Vagina (tissue), 2 donors: ENCODE measurements around the gene CNNM2.

Experiments used
- POLR2AphosphoS5 ChIP-seq, 2 donors: sonication (generic); formaldehyde crosslinking; IDR thresholded peaks; one replicate each; pipeline ENCODE4 v1.9.0; 2017; ENCODE audit warnings: antibody characterized with exemption in 2 of 2, mild to moderate bottlenecking in 2 of 2, low read depth in 1 of 2; ENCODE audit not compliant: insufficient read depth in 1 of 2
- TF ChIP-seq, protein P1 (sequence below), 3 experiments: fragments of 450-650 bp in 2 of 3; fragments of 200-600 bp in 1 of 3; sonication (generic) in 1 of 3; IDR thresholded peaks; one replicate each; pipeline ENCODE4 v1.5.1; 2017 to 2019; ENCODE audit warnings: antibody characterized with exemption in 3 of 3, mild to moderate bottlenecking in 2 of 3, moderate library complexity in 2 of 3

DNA sequence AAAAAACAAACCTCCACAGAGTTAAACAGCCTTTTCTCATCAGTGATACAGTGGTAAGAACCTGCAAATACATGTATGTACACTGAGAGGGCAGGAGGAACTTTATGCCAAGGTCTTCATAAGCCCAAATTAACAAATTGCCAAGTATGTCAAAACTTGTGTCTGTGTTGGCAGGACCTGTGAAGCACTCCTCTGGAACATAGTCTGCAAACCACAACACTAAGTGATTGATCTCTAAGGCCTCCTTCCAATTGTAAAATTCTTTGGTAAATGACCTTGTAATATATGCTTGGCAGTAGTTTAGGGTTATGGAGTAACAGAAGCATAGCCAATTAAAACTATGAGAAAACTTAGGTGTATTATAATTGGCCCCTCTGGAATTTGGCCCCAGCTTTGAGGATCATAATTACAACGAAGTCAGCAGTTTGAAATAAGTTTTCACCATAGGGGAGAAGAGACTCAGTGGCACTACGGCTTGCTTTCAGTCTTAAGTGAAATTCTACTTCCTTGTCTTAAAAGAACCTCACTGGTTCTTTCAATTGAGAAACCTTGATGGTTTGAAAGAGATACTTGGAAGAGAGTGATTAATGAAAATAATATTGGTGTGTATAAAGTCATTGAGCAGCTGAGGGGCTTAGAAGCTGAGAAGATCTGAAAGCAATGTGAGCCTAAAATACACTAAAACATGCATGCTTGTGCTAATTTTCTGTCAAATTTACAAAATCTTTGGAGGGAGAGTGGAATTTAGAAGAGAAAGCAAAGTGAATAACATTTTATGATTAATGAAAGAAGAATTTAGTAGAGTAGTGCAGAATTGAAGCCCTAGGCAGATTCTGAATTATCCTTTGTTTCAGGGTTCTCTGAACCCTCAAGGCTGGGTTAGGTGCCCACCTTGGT is 57.6 kb downstream of the CNNM2 start:
- TF ChIP-seq POLR2AphosphoS5 (IDR thresholded peaks at IDR 0.05; ENCODE audit: insufficient read depth in 1 of 2, low read depth in 1 of 2) = no peak
- TF ChIP-seq, protein P1, sequence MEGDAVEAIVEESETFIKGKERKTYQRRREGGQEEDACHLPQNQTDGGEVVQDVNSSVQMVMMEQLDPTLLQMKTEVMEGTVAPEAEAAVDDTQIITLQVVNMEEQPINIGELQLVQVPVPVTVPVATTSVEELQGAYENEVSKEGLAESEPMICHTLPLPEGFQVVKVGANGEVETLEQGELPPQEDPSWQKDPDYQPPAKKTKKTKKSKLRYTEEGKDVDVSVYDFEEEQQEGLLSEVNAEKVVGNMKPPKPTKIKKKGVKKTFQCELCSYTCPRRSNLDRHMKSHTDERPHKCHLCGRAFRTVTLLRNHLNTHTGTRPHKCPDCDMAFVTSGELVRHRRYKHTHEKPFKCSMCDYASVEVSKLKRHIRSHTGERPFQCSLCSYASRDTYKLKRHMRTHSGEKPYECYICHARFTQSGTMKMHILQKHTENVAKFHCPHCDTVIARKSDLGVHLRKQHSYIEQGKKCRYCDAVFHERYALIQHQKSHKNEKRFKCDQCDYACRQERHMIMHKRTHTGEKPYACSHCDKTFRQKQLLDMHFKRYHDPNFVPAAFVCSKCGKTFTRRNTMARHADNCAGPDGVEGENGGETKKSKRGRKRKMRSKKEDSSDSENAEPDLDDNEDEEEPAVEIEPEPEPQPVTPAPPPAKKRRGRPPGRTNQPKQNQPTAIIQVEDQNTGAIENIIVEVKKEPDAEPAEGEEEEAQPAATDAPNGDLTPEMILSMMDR (IDR thresholded peaks at IDR 0.05) = no peak
